ENCODE data around the gene OR4E2.
"Not testable (repeated sequence)": the region's sequence is repeated elsewhere in the genome, so short reads cannot be mapped to it uniquely, and the experiment has no call there.

The OR4E2 gene

DNA sequence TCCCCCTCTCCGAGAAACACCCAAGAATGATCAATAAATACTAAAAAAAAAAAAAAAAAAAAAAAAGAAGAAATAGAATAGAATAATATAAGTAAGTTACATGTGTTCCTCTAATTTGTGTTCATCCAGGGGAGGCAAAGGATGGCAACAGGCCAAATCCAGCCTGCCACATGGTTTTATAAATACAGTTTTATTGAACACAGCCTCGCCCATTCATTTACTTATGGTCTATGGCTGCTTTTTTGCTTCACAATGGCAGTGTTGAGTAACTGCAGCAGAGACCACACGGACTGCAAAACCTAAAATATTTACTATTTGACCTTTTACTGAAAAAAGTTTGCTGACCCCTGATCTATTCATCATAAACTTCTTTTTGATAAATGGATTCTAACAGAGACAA is 44.9 kb downstream of the OR4E2 start:
- DNase-seq = not testable (repeated sequence)

DNA sequence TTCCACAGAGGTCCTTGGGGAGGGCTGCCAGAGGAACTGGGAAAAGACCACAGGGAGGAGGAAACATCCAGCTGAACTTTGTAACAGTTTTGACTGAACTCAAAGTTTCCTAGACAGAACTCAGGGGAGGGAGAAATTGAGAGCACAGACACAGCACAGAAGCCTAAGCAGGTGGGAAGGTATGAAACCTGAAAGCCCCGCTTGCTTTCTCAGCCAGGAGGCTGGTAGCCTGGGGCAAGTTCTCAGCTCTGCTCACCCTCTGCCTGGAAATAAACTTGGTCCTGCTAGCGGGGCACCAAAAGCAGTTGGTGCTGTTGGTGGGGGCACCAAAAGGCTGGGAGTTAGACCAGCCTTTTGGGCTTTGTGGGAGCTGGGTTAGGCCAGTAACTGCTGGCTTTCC is 45.9 kb downstream of the OR4E2 start:
- DNase-seq = no peak

DNA sequence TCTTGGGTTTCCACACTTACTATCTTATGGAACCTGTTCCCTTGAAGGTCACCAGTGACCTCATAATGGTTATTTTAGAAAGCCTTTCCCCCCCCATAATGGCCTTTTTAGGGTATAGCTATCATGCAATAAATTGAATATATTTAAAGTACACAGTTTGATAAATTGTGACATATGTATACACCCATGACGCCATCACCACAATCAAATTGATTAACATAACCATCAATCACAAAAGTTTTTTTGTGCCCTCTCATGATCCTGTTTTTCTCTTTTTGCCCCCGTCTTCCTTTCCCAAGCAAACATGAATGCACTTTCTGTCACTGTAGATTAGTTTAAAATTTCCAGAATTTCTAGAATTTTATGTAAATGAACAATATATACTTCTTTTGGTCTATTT is 48.7 kb downstream of the OR4E2 start:
- no peak for DNase-seq

DNA sequence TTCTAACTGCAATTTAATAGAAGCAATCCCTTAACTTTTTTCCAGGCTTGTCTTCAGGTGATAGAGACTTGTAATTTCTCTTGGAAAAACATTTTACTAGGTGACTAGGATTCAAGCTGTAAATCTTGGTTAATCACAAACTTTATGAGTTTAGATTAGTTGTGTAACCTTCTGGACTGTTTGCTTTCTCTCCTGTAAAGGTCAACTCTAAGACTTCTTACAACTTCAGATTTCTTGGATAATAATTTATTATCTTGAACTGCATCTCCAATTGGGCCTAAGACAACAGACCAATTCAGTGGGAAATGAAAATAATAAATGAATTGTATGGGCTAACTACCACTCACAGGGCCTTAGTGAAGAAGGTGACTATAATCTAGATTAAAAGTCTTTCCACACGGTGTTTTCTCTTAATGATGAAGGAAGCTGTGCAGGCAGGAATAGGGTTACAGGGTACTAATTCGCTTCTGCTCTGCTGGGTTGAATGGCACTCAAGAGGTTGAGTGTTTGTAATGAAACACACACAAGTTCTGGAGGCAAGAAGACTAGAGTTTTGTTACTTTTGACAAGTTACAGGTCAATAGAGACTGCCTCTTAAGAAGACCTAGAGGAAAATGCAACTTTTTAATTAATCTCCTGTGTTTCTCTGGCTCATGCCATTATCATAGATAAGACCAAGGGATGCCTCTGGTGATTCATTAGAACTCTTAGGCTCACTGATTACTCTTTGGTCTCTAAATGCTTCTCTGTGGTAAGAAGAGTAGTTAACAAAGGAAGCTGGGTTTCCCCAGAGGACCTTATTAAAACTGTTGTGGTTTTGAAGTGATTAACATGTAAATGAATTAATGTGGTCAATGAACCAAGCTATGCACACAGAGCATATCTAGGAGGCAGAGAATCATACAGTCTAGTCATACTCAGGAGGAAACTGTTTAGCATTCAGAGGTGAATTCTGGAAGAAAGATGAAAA is 50.0 kb downstream of the OR4E2 start:
- no peak for DNase-seq

DNA sequence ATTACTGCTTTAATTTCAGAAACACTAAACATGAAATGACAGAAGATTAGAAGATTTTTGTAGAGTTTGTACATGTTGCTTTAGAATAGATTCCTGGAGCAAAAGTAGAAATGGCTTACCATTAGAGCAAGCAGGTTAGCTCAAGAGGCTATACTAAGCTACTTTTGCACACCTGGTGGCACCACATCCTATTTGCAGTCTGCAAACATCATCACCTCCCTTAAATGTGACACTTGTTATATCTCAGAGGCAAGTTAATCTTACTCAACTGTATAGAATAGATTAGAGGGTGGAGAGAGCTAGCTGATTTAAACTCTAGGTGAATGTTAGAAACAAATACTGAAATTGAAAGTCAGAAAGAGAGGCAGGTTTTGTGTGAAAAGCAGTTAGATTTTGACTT is 50.7 kb downstream of the OR4E2 start:
- no peak for DNase-seq

DNA sequence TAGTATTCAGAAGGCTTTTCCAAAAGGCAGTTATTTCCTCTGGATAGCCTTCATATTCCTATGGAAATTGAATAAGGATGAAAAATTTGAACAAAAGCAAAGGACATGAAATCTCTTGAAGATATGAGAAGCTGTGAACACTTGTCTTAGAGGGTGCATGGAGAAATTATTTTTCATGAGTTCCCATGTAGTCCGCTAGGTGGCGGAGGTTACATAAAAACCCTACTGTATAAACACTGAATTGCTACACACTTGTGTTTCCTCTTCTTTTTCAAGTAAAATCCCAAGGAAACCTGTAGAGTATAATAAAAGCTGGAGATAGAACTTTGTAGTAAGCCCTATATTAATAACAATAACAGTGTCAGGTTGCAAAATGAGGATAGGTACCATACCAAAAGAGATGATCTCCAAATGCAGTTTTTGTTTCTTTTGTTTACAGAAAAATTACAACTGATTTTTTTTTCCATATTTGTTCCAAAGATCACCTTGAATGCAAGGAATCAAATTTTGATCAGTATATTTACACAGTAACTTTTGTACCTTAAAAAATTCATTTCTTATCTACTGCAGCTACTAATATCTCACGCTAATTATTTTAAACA is 57.8 kb downstream of the OR4E2 start:
- DNase-seq = peak; percentile 53

DNA sequence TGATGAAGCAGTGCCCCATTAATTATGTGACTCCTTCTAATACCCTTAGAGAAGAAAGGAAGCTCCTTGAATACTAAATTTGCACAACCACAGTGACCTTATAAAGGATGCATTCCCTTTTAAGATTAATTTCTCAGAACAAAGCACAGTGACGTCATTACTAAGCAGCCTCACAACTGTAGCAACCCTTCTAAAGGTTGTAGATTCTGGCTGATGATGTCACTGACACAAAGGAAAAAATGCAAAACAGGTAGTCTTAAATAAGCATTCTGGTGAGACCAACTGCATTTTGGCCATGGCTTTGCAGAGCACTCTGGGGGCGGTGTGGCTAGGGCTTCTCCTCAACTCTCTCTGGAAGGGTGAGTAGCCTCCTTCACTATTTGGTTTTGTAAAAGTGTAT is 58.4 kb downstream of the OR4E2 start:
- DNase-seq = no peak

DNA sequence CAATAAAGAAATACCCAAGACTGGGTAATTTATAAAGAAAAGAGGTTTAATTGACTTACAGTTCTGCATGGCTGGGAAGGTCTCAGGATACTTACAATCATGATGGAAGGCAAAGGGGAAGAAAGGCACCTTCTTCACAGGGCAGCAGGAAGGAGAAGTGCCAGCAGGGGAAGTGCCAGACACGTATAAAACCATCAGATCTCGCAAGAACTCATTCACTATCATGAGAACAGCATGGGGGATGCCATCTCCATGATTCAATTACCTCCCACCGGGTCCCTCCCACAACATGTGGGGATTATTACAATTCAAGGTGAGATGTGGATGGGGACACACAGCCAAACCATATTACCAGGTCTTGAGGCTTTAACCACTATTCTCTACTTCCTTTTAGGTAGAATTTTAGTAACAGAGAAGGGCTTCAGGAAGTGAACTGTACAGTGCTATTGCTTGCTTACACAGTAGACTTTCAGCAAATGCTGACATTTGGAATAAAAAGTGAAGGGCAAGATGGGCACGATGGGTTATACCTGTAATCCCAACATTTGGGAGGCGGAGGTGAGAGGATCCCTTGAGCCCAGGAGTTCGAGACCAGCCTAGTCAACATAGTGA is 60.8 kb downstream of the OR4E2 start:
- no peak for DNase-seq
